GM19452 (cell line): ENCODE results near the gene IFT80.
"Not testable (repeated sequence)": the region's sequence is repeated elsewhere in the genome, so short reads cannot be mapped to it uniquely, and the experiment has no call there.

Source experiments
- ATAC-seq: cut with Tn5 transposase; IDR thresholded peaks from one replicate; pipeline ENCODE4 v1.9.1; 2021; ENCODE audit not compliant: unreplicated experiment

Gene IFT80

GRCh38 chr3:160280836-160281235, 118.2 kb downstream of the IFT80 start:
- no peak for ATAC-seq

- ATAC-seq = no peak
These were observed 119.4 kb downstream of the IFT80 start for GRCh38 chr3:160279657-160280056.

GRCh38 chr3:160278210-160278609, 120.8 kb downstream of the IFT80 start:
- ATAC-seq = no peak

GRCh38 chr3:160265088-160265487, 133.9 kb downstream of the IFT80 start:
- no peak for ATAC-seq

- ATAC-seq = no peak
These were observed 138.3 kb downstream of the IFT80 start for GRCh38 chr3:160260587-160261270.

- no peak for ATAC-seq
These were observed 139.4 kb downstream of the IFT80 start for GRCh38 chr3:160259589-160259988.

- no peak for ATAC-seq
These were observed 141.4 kb downstream of the IFT80 start for GRCh38 chr3:160257606-160258005.

- ATAC-seq = no peak
These were observed 145.7 kb downstream of the IFT80 start for GRCh38 chr3:160253298-160253697.

- no peak for ATAC-seq
These were observed 151.3 kb downstream of the IFT80 start for GRCh38 chr3:160247766-160248165.

- no peak for ATAC-seq
These were observed 153.7 kb downstream of the IFT80 start for GRCh38 chr3:160245261-160245800.

- not testable (repeated sequence) for ATAC-seq
These were observed 158.3 kb downstream of the IFT80 start for GRCh38 chr3:160240719-160241118.

- no peak for ATAC-seq
These were observed 167.0 kb downstream of the IFT80 start for GRCh38 chr3:160232014-160232413.

- ATAC-seq = no peak
These were observed 171.6 kb downstream of the IFT80 start for GRCh38 chr3:160227419-160227818.

GRCh38 chr3:160226026-160226907, 172.8 kb downstream of the IFT80 start:
- ATAC-seq = peak; percentile 37

- peak; percentile 89 for ATAC-seq
These were observed 173.6 kb downstream of the IFT80 start, which contains the start of gene C3orf80 for GRCh38 chr3:160225176-160226025. C3orf80 (plus strand) TSS chr3:160225422; CDS start chr3:160225636, 214 bp downstream.

GRCh38 chr3:160224811-160225175, 174.2 kb downstream of the IFT80 start:
- ATAC-seq = no peak

GRCh38 chr3:160224256-160224655, 174.8 kb downstream of the IFT80 start:
- ATAC-seq = no peak

- ATAC-seq = no peak
These were observed 178.0 kb downstream of the IFT80 start for GRCh38 chr3:160221019-160221418.

GRCh38 chr3:160220038-160220437, 179.0 kb downstream of the IFT80 start:
- ATAC-seq = no peak

GRCh38 chr3:160218136-160218535, 180.9 kb downstream of the IFT80 start:
- ATAC-seq = no peak

GRCh38 chr3:160217675-160218074, 181.3 kb downstream of the IFT80 start:
- ATAC-seq = no peak
